RWPE2 (cell line): ENCODE results near the gene AAMP.

Experiments used
- ATAC-seq: fragments of 200-7000 bp; cut with Tn5 transposase; 3 replicates; pipeline ENCODE4 v1.9.1; 2021; ENCODE audit warnings: low read depth
- DNase-seq: peaks from one replicate; pipeline ENCODE4 v3.0.0-alpha.2; 2020; ENCODE audit warnings: low spot score
- H3K27ac ChIP-seq: fragments of 450-650 bp; 2 replicates; pipeline ENCODE4 v1.5.1; 2017; ENCODE audit warnings: mild to moderate bottlenecking; ENCODE audit not compliant: poor library complexity, severe bottlenecking
- H3K27me3 ChIP-seq: fragments of 250-450 bp; sonication (Bioruptor Pico); 2 replicates; pipeline ENCODE4 v1.5.1; 2021; ENCODE audit warnings: mild to moderate bottlenecking, moderate library complexity; ENCODE audit not compliant: insufficient read depth, poor library complexity, severe bottlenecking
- H3K36me3 ChIP-seq: fragments of 250-450 bp; sonication (Bioruptor Pico); 2 replicates; pipeline ENCODE4 v1.5.1; 2020; ENCODE audit warnings: low read depth, mild to moderate bottlenecking, moderate library complexity
- H3K4me1 ChIP-seq: fragments of 250-450 bp; sonication (Bioruptor Pico); 2 replicates; pipeline ENCODE4 v1.5.1; 2021; ENCODE audit warnings: mild to moderate bottlenecking, moderate library complexity; ENCODE audit not compliant: insufficient read depth, poor library complexity, severe bottlenecking
- H3K4me3 ChIP-seq: fragments of 250-450 bp; sonication (Bioruptor Pico); 2 replicates; pipeline ENCODE4 v1.5.1; 2021; ENCODE audit warnings: mild to moderate bottlenecking, moderate library complexity; ENCODE audit not compliant: severe bottlenecking
- H3K9me3 ChIP-seq: fragments of 250-450 bp; sonication (Bioruptor Pico); 2 replicates; pipeline ENCODE4 v1.5.1; 2021; ENCODE audit warnings: mild to moderate bottlenecking, moderate library complexity; ENCODE audit not compliant: severe bottlenecking
- CTCF ChIP-seq: fragments of 450-650 bp; IDR thresholded peaks from one replicate; pipeline ENCODE4 v1.5.1; 2017; ENCODE audit warnings: mild to moderate bottlenecking, moderate library complexity; ENCODE audit not compliant: poor library complexity, severe bottlenecking

Gene AAMP

GRCh38 chr2:218271865-218272530 lies 2.1 kb upstream of the AAMP start:
- ATAC-seq (no peak), DNase-seq (no peak)
- Histone ChIP-seq H3K4me1 (peaks cover 18% of the 10 kb centered on the region), H3K36me3 (peaks cover 68% of the 10 kb centered on the region), H3K9me3 (no peaks in the 10 kb centered on the region), H3K27ac (peak overlapping the region; percentile 62), H3K4me3 (peak overlapping the region; percentile 60), H3K27me3 (no peaks in the 10 kb centered on the region)
- TF ChIP-seq CTCF = no peak

GRCh38 chr2:218271487-218271797 lies 1.5 kb upstream of the AAMP start:
- H3K4me1 ChIP-seq = peaks cover 18% of the 10 kb centered on the region
- H3K36me3 ChIP-seq = peaks cover 64% of the 10 kb centered on the region
- H3K27me3 ChIP-seq = no peaks in the 10 kb centered on the region
- peak overlapping the region; percentile 60 for H3K4me3 ChIP-seq
- ATAC-seq (no peak), DNase-seq (no peak)
- no peak for TF ChIP-seq CTCF
- no peaks in the 10 kb centered on the region for H3K9me3 ChIP-seq
- H3K27ac ChIP-seq = peak overlapping the region; percentile 62

- H3K4me3 ChIP-seq = peak overlapping the region; percentile 60
- peak overlapping the region; percentile 62 for H3K27ac ChIP-seq
- DNase-seq = no peak
- peaks cover 58% of the 10 kb centered on the region for H3K36me3 ChIP-seq
- no peak for TF ChIP-seq CTCF
- H3K27me3 ChIP-seq = no peaks in the 10 kb centered on the region
- H3K9me3 ChIP-seq = no peaks in the 10 kb centered on the region
- no peak for ATAC-seq
- peaks cover 18% of the 10 kb centered on the region for H3K4me1 ChIP-seq
These were observed 967 bp upstream of the AAMP start for GRCh38 chr2:218270721-218271486.

GRCh38 chr2:218267259-218267658 lies 2.7 kb downstream of the AAMP start:
- no peak for DNase-seq
- Histone ChIP-seq H3K27ac (no peak overlapping the region), H3K4me3 (no peak overlapping the region), H3K36me3 (peaks cover 26% of the 10 kb centered on the region), H3K4me1 (peaks cover 10% of the 10 kb centered on the region), H3K9me3 (no peaks in the 10 kb centered on the region), H3K27me3 (no peaks in the 10 kb centered on the region)
- no peak for TF ChIP-seq CTCF
- ATAC-seq = no peak
